H1 (cell line): ENCODE data around the gene ADRM1. TPM values are rescaled to one million over a fixed set of nuclear protein-coding genes. Genes with fewer than 3 reads are reported as not detected.

ENCODE experiments used
- CTCF ChIA-PET: fragments of 300-600 bp; sonication (Branson Sonifier 250); formaldehyde crosslinking; loops from one replicate; lab custom pipeline; 2021; ENCODE audit not compliant: partially characterized antibody; lab: Charles Lee
- POLR2A ChIA-PET: fragments of 300-600 bp; sonication (Branson Sonifier 250); formaldehyde crosslinking; loops from one replicate; lab custom pipeline; 2021; ENCODE audit warnings: inconsistent platforms; ENCODE audit not compliant: partially characterized antibody; lab: Charles Lee
- DNase-seq, 2 experiments: peaks; one replicate each; pipeline versions ENCODE4 v3.0.0 to v3.0.0-alpha.2; 2010 to 2022; ENCODE audit warnings: low spot score in 2 of 2, low read depth in 1 of 2, mixed read lengths in 1 of 2
- FAIRE-seq: peaks from 2 replicates; lab custom pipeline; 2011; peaks lifted over from hg19 to GRCh38; lab: Jason Lieb, UNC
- H2AFZ ChIP-seq: 2 replicates; pipeline ENCODE4 v1.8.1; 2012; ENCODE audit warnings: low read length, inconsistent platforms
- H2AK5ac ChIP-seq: 2 replicates; pipeline ENCODE4 v1.6.1; 2013; ENCODE audit warnings: low read depth, low read length
- H2BK120ac ChIP-seq: replicated peaks from 2 replicates; pipeline ENCODE3; 2013; ENCODE audit warnings: low read depth, low read length, inconsistent platforms
- H2BK12ac ChIP-seq: 2 replicates; pipeline ENCODE4 v1.6.1; 2013; ENCODE audit warnings: low read depth, low read length
- H2BK15ac ChIP-seq: 2 replicates; pipeline ENCODE4 v1.6.1; 2013; ENCODE audit warnings: low read length
- H2BK20ac ChIP-seq: 2 replicates; pipeline ENCODE4 v1.6.1; 2013; ENCODE audit warnings: low read length
- H2BK5ac ChIP-seq: 2 replicates; pipeline ENCODE4 v1.6.1; 2013; ENCODE audit warnings: low read depth, low read length
- H3K14ac ChIP-seq: 2 replicates; pipeline ENCODE4 v1.6.1; 2013; ENCODE audit warnings: inconsistent platforms; ENCODE audit not compliant: insufficient read length
- H3K18ac ChIP-seq: 2 replicates; pipeline ENCODE4 v1.6.1; 2013; ENCODE audit warnings: low read length; ENCODE audit errors: extremely low read depth
- H3K23ac ChIP-seq: 2 replicates; pipeline ENCODE4 v1.6.1; 2013; ENCODE audit warnings: inconsistent platforms; ENCODE audit not compliant: insufficient read length
- H3K23me2 ChIP-seq: 2 replicates; pipeline ENCODE4 v1.6.1; 2013; ENCODE audit warnings: low read depth, low read length
- H3K27ac ChIP-seq: 2 replicates; pipeline ENCODE4 v1.6.1; 2011; ENCODE audit warnings: low read depth, low read length, inconsistent platforms
- H3K27me3 ChIP-seq, 4 experiments: replicated peaks in 1 of 4; 1 replicate in 1 of 4; 2 replicates in 3 of 4; pipeline versions ENCODE4 v1.6.1 to v1.8.1; 2011 to 2013; ENCODE audit warnings: low read length in 3 of 4, mild to moderate bottlenecking in 3 of 4, inconsistent platforms in 2 of 4, mixed read lengths in 2 of 4, moderate library complexity in 1 of 4; ENCODE audit not compliant: control insufficient read depth in 3 of 4, insufficient read depth in 3 of 4; ENCODE audit errors: extremely low read depth in 1 of 4
- H3K36me3 ChIP-seq, 4 experiments: 2 replicates each; pipeline versions ENCODE4 v1.6.1 to v1.8.1; 2011 to 2013; ENCODE audit warnings: mild to moderate bottlenecking in 4 of 4, low read length in 3 of 4, moderate library complexity in 2 of 4, control low read depth in 1 of 4, inconsistent platforms in 1 of 4; ENCODE audit not compliant: insufficient read depth in 4 of 4, control insufficient read depth in 2 of 4
- H3K4ac ChIP-seq: replicated peaks from 2 replicates; pipeline ENCODE3; 2013; ENCODE audit warnings: low read length, low read depth, mixed read lengths, inconsistent platforms; ENCODE audit not compliant: insufficient read length
- H3K4me1 ChIP-seq, 4 experiments: replicated peaks in 1 of 4; 1 replicate in 1 of 4; 2 replicates in 3 of 4; pipeline versions ENCODE4 v1.6.1 to v1.8.1; 2011 to 2013; ENCODE audit warnings: low read length in 3 of 4, inconsistent platforms in 2 of 4, mixed read lengths in 1 of 4; ENCODE audit not compliant: insufficient read depth in 4 of 4, control insufficient read depth in 3 of 4
- H3K4me2 ChIP-seq, 2 experiments: 2 replicates each; pipeline versions ENCODE4 v1.6.1 to v1.8.1; 2011 to 2013; ENCODE audit warnings: low read depth in 2 of 2, low read length in 2 of 2, control low read depth in 1 of 2, inconsistent platforms in 1 of 2, mild to moderate bottlenecking in 1 of 2; ENCODE audit not compliant: insufficient read depth in 1 of 2
- H3K4me3 ChIP-seq, 4 experiments: fragments of 200-600, 300-600 bp in 1 of 4; sonication (generic), shearing (Covaris generic), sonication (Bioruptor Twin) in 1 of 4; 2 replicates each; pipeline versions ENCODE4 v1.5.1 to v1.8.1; 2011 to 2016; ENCODE audit warnings: low read length in 4 of 4, low read depth in 3 of 4, control low read depth in 2 of 4, inconsistent platforms in 2 of 4, mild to moderate bottlenecking in 2 of 4, mixed read lengths in 1 of 4, moderate library complexity in 1 of 4; ENCODE audit not compliant: insufficient read depth in 2 of 4; ENCODE audit errors: extremely low read depth in 1 of 4
- H3K56ac ChIP-seq: replicated peaks from 2 replicates; pipeline ENCODE3; 2013; ENCODE audit warnings: low read depth, mild to moderate bottlenecking, mixed read lengths, low read length, inconsistent platforms; ENCODE audit not compliant: insufficient read length
- H3K79me1 ChIP-seq: 2 replicates; pipeline ENCODE4 v1.6.1; 2013; ENCODE audit warnings: low read depth, low read length, control low read depth
- H3K79me2 ChIP-seq, 2 experiments: 2 replicates each; pipeline versions ENCODE4 v1.6.1 to v1.8.1; 2012 to 2013; ENCODE audit warnings: low read length in 2 of 2, mild to moderate bottlenecking in 2 of 2, inconsistent platforms in 1 of 2; ENCODE audit not compliant: insufficient read depth in 2 of 2, control insufficient read depth in 1 of 2
- H3K9ac ChIP-seq, 4 experiments: replicated peaks in 1 of 4; 1 replicate in 1 of 4; 2 replicates in 3 of 4; pipeline versions ENCODE4 v1.6.1 to v1.8.1; 2011 to 2013; ENCODE audit warnings: low read depth in 3 of 4, low read length in 3 of 4, control low read depth in 2 of 4, mild to moderate bottlenecking in 2 of 4, moderate library complexity in 2 of 4, inconsistent platforms in 1 of 4; ENCODE audit errors: extremely low read depth in 1 of 4
- H3K9me3 ChIP-seq, 2 experiments: 2 replicates each; pipeline versions ENCODE4 v1.6.1 to v1.8.1; 2012 to 2013; ENCODE audit warnings: mild to moderate bottlenecking in 2 of 2, moderate library complexity in 2 of 2, control low read depth in 1 of 2, inconsistent platforms in 1 of 2, low read depth in 1 of 2, low read length in 1 of 2, mixed read lengths in 1 of 2; ENCODE audit not compliant: insufficient read depth in 2 of 2
- H4K20me1 ChIP-seq, 2 experiments: replicated peaks in 1 of 2; 2 replicates each; pipeline versions ENCODE3 to v1.8.1; 2011 to 2013; ENCODE audit warnings: inconsistent platforms in 2 of 2, low read length in 2 of 2, mild to moderate bottlenecking in 1 of 2; ENCODE audit not compliant: insufficient read depth in 2 of 2, control insufficient read depth in 1 of 2
- H4K5ac ChIP-seq: 2 replicates; pipeline ENCODE4 v1.6.1; 2013; ENCODE audit warnings: low read length, low read depth, mixed read lengths, inconsistent platforms; ENCODE audit not compliant: insufficient read length
- H4K8ac ChIP-seq: 2 replicates; pipeline ENCODE4 v1.8.0; 2013; ENCODE audit warnings: mild to moderate bottlenecking, moderate library complexity, low read length, inconsistent platforms; ENCODE audit not compliant: insufficient read depth; ENCODE audit errors: extremely low read depth
- H4K91ac ChIP-seq: replicated peaks from 2 replicates; pipeline ENCODE3; 2013; ENCODE audit warnings: low read length, mixed read lengths, inconsistent platforms; ENCODE audit not compliant: insufficient read length
- BRCA1 ChIP-seq: IDR thresholded peaks from 2 replicates; pipeline ENCODE4 v1.6.1; 2012; ENCODE audit warnings: low read depth, low read length, improper control_type of control experiment
- CBX5 ChIP-seq: fragments of 300-800, 300-1000 bp; sonication (generic); IDR thresholded peaks from 2 replicates; pipeline ENCODE4 v1.7.1; 2016; ENCODE audit warnings: antibody characterized with exemption, low read length, low read depth
- GTF2F1 ChIP-seq: IDR thresholded peaks from 2 replicates; pipeline ENCODE4 v1.6.1; 2012; ENCODE audit warnings: low read depth, low read length, improper control_type of control experiment, borderline replicate concordance
- KDM1A ChIP-seq: fragments of 200-600, 300-600 bp; sonication (generic); IDR thresholded peaks from 2 replicates; pipeline ENCODE4 v1.7.1; 2016; ENCODE audit warnings: mild to moderate bottlenecking, low read length, borderline replicate concordance
- SIN3A ChIP-seq, 2 experiments: IDR thresholded peaks in 1 of 2; conservative IDR thresholded peaks in 1 of 2; 2 replicates each; pipeline ENCODE4 v1.6.1; 2011 to 2012; ENCODE audit warnings: low read length in 2 of 2, improper control_type of control experiment in 1 of 2, low read depth in 1 of 2, mild to moderate bottlenecking in 1 of 2
- TAF7 ChIP-seq: optimal IDR thresholded peaks from 2 replicates; pipeline ENCODE3; 2011; ENCODE audit warnings: low read depth, mild to moderate bottlenecking, inconsistent platforms, low read length, moderate library complexity, borderline replicate concordance
- TBP ChIP-seq: IDR thresholded peaks from 2 replicates; pipeline ENCODE4 v1.6.1; 2011; ENCODE audit warnings: low read depth, low read length, improper control_type of control experiment
- WGBS, 2 experiments: shearing (Covaris generic) in 1 of 2; methylation state at CpG; one replicate each; pipeline versions ENCODE4 v1.1.6 to v1.1.7; 2013 to 2015; ENCODE audit warnings: low lambda C conversion rate in 2 of 2, mixed read lengths in 2 of 2, inconsistent platforms in 1 of 2, low coverage in 1 of 2, missing lambda C conversion rate in 1 of 2; ENCODE audit not compliant: insufficient replicate concordance in 2 of 2, insufficient coverage in 1 of 2, insufficient read length in 1 of 2; ENCODE audit errors: extremely low coverage in 1 of 2, missing lambda C conversion rate in 1 of 2; 5-methylcytosine and 5-hydroxymethylcytosine counted together
- polyA plus RNA-seq, 7 experiments: library from polyadenylated mRNA; depleted of rRNA in 3 of 7; stranded (reverse) in 5 of 7; unstranded in 2 of 7; fragments of >200 nt in 5 of 7; fragments of 200-250 nt in 2 of 7; gene quantifications; 1 replicate in 5 of 7; 2 replicates in 1 of 7; 4 replicates in 1 of 7; pipeline versions ENCODE4 v1.2.1 to v1.2.3, GENCODE V29; 2011 to 2013; ENCODE audit warnings: missing spikeins in 2 of 7, mixed read lengths in 2 of 7
- total RNA-seq: library from RNA; stranded (reverse); fragmentation: NEBNext Ultra II Directional; extraction: Animal tissue kit (Norgen Biotek cat#: 25700); gene quantifications from 2 replicates; pipeline ENCODE4 v1.2.1, GENCODE V29; 2021
- TF ChIP-seq, protein P1 (sequence below): IDR thresholded peaks from 2 replicates; pipeline ENCODE4 v1.6.1; 2012; ENCODE audit warnings: low read length, inconsistent platforms

Gene ADRM1
- total and polyA plus RNA-seq, 2 of the 8 experiments (the other 6 are each of a cell fraction or from before 2014, with no cell fraction given): 126 to 214 TPM

GRCh38 chr20:62291251-62292066 lies 11.3 kb upstream of the ADRM1 start:
- Histone ChIP-seq H3K9me3 (no peaks in the 10 kb centered on the region), H3K79me2 (no peaks in the 10 kb centered on the region), H3K4ac (no peak overlapping the region), H2BK5ac (no peak overlapping the region), H2BK20ac (no peak overlapping the region), H3K4me3 (no peak overlapping the region), H3K27ac (no peak overlapping the region), H2BK15ac (no peak overlapping the region), H2BK12ac (no peak overlapping the region), H3K18ac (no peak overlapping the region), H4K5ac (no peak overlapping the region), H3K9ac (no peak overlapping the region), H3K14ac (no peak overlapping the region), H3K4me1 (no peaks in the 10 kb centered on the region), H3K23me2 (no peaks in the 10 kb centered on the region), H3K4me2 (no peak overlapping the region), H3K27me3 (no peaks in the 10 kb centered on the region), H3K79me1 (no peaks in the 10 kb centered on the region; the same call in 1 of the 2 replicates), H3K23ac (no peak overlapping the region), H4K8ac (no peak overlapping the region), H4K91ac (no peak overlapping the region), H4K20me1 (peaks cover 2 to 5% of the 10 kb centered on the region in 2 experiments), H2AFZ (no peak overlapping the region), H3K56ac (no peak overlapping the region), H2BK120ac (no peak overlapping the region), H3K36me3 (peaks cover 5 to 41% (median 11%) of the 10 kb centered on the region in 4 experiments; a peak in 5 of 8 replicates), H2AK5ac (no peak overlapping the region)
- WGBS, 2 experiments: 92% methylated on average over 25 of the region's 29 CpGs; no CpG with 5 or more reads in 1 of the 2 experiments
- POLR2A ChIA-PET: no interaction called here
- FAIRE-seq (no peak), DNase-seq (no peak)
- CTCF ChIA-PET: interaction anchor here (2.6 kb wide), 1 partner anchor 9 kb away, joined by 9 read pairs; no protein-coding TSS in a partner anchor
- TF ChIP-seq TBP (no peak), BRCA1 (no peak), GTF2F1 (no peak), SIN3A (conservative IDR thresholded peaks at IDR 0.05 in 1 of 2, IDR thresholded peaks at IDR 0.05 in 1 of 2; ENCODE audit: low read depth in 1 of 2, low read length in 2 of 2) (no peak), CBX5 (no peak), KDM1A (no peak), TAF7 (no peak)
- TF ChIP-seq, protein P1, sequence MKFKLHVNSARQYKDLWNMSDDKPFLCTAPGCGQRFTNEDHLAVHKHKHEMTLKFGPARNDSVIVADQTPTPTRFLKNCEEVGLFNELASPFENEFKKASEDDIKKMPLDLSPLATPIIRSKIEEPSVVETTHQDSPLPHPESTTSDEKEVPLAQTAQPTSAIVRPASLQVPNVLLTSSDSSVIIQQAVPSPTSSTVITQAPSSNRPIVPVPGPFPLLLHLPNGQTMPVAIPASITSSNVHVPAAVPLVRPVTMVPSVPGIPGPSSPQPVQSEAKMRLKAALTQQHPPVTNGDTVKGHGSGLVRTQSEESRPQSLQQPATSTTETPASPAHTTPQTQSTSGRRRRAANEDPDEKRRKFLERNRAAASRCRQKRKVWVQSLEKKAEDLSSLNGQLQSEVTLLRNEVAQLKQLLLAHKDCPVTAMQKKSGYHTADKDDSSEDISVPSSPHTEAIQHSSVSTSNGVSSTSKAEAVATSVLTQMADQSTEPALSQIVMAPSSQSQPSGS: no peak
